ENCODE results near the gene PXDN.
"Not testable (repeated sequence)": the region's sequence is repeated elsewhere in the genome, so short reads cannot be mapped to it uniquely, and the experiment has no call there.

Gene PXDN

GRCh38 chr2:1623906-1624445 lies 120.3 kb downstream of the PXDN start:
- Histone ChIP-seq H3K36me3 (replicated peaks; ENCODE audit: insufficient read depth, low read length) (no peaks in the 10 kb centered on the region), H3K4me3 (ENCODE audit: low read length) (no peak overlapping the region), H3K9me3 (replicated peaks; ENCODE audit: insufficient read depth, low read length) (no peaks in the 10 kb centered on the region), H3K9ac (ENCODE audit: low read length) (no peak overlapping the region), H3K79me2 (ENCODE audit: low read length) (no peaks in the 10 kb centered on the region), H3K4me2 (ENCODE audit: low read depth, low read length) (no peak overlapping the region), H3F3A (ENCODE audit: insufficient read depth, low read length) (no peaks in the 10 kb centered on the region), H2AFZ (ENCODE audit: low read length) (no peak overlapping the region), H3K27ac (ENCODE audit: low read length) (no peak overlapping the region), H4K20me1 (ENCODE audit: insufficient read depth, low read length) (no peaks in the 10 kb centered on the region), H3K4me1 (ENCODE audit: low read length) (no peaks in the 10 kb centered on the region), H3K9me2 (replicated peaks; ENCODE audit: insufficient read depth, low read length) (no peaks in the 10 kb centered on the region), H3K27me3 (replicated peaks; ENCODE audit: insufficient read depth, low read length) (no peaks in the 10 kb centered on the region)
- no peak for DNase-seq
- TF ChIP-seq, protein P1, sequence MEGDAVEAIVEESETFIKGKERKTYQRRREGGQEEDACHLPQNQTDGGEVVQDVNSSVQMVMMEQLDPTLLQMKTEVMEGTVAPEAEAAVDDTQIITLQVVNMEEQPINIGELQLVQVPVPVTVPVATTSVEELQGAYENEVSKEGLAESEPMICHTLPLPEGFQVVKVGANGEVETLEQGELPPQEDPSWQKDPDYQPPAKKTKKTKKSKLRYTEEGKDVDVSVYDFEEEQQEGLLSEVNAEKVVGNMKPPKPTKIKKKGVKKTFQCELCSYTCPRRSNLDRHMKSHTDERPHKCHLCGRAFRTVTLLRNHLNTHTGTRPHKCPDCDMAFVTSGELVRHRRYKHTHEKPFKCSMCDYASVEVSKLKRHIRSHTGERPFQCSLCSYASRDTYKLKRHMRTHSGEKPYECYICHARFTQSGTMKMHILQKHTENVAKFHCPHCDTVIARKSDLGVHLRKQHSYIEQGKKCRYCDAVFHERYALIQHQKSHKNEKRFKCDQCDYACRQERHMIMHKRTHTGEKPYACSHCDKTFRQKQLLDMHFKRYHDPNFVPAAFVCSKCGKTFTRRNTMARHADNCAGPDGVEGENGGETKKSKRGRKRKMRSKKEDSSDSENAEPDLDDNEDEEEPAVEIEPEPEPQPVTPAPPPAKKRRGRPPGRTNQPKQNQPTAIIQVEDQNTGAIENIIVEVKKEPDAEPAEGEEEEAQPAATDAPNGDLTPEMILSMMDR (IDR thresholded peaks at IDR 0.05; ENCODE audit: low read length), result no peak
- TF ChIP-seq EZH2 (optimal IDR thresholded peaks at IDR 0.05; ENCODE audit: low read depth, low read length), result no peak
- TF ChIP-seq EZH2phosphoT487 (IDR thresholded peaks at IDR 0.05; ENCODE audit: low read length), result no peak

- no peaks in the 10 kb centered on the region for H3K27me3 ChIP-seq (replicated peaks; ENCODE audit: insufficient read depth, low read length)
- no peaks in the 10 kb centered on the region for H3K9me2 ChIP-seq (replicated peaks; ENCODE audit: insufficient read depth, low read length)
- H3K4me3 ChIP-seq (ENCODE audit: low read length), result no peak overlapping the region
- no peak for DNase-seq
- TF ChIP-seq, protein P1 (IDR thresholded peaks at IDR 0.05; ENCODE audit: low read length), result no peak
- TF ChIP-seq EZH2 (optimal IDR thresholded peaks at IDR 0.05; ENCODE audit: low read depth, low read length) (no peak), EZH2phosphoT487 (IDR thresholded peaks at IDR 0.05; ENCODE audit: low read length) (no peak)
- H3K4me2 ChIP-seq (ENCODE audit: low read depth, low read length), result no peak overlapping the region
- no peaks in the 10 kb centered on the region for H3K4me1 ChIP-seq (ENCODE audit: low read length)
- H3K36me3 ChIP-seq (replicated peaks; ENCODE audit: insufficient read depth, low read length), result no peaks in the 10 kb centered on the region
- no peak overlapping the region for H3K27ac ChIP-seq (ENCODE audit: low read length)
- H2AFZ ChIP-seq (ENCODE audit: low read length), result no peak overlapping the region
- no peaks in the 10 kb centered on the region for H3K79me2 ChIP-seq (ENCODE audit: low read length)
- no peak overlapping the region for H3K9ac ChIP-seq (ENCODE audit: low read length)
- no peaks in the 10 kb centered on the region for H3K9me3 ChIP-seq (replicated peaks; ENCODE audit: insufficient read depth, low read length)
- no peaks in the 10 kb centered on the region for H4K20me1 ChIP-seq (ENCODE audit: insufficient read depth, low read length)
- no peaks in the 10 kb centered on the region for H3F3A ChIP-seq (ENCODE audit: insufficient read depth, low read length)
Observed at GRCh38 chr2:1622521-1623200, 121.7 kb downstream of the PXDN start.

- H3K27ac ChIP-seq (ENCODE audit: low read length); H3K9me3 ChIP-seq (replicated peaks; ENCODE audit: insufficient read depth, low read length); H3K27me3 ChIP-seq (replicated peaks; ENCODE audit: insufficient read depth, low read length); H3K4me1 ChIP-seq (ENCODE audit: low read length); H2AFZ ChIP-seq (ENCODE audit: low read length); H4K20me1 ChIP-seq (ENCODE audit: insufficient read depth, low read length); H3K36me3 ChIP-seq (replicated peaks; ENCODE audit: insufficient read depth, low read length); H3K9ac ChIP-seq (ENCODE audit: low read length); H3K79me2 ChIP-seq (ENCODE audit: low read length); H3F3A ChIP-seq (ENCODE audit: insufficient read depth, low read length); H3K4me3 ChIP-seq (ENCODE audit: low read length); H3K9me2 ChIP-seq (replicated peaks; ENCODE audit: insufficient read depth, low read length); DNase-seq; H3K4me2 ChIP-seq (ENCODE audit: low read depth, low read length): not testable (repeated sequence)
Observed at GRCh38 chr2:1621976-1622375, 122.3 kb downstream of the PXDN start.

GRCh38 chr2:1621501-1621900 lies 122.8 kb downstream of the PXDN start:
- Histone ChIP-seq H3F3A (ENCODE audit: insufficient read depth, low read length) (no peaks in the 10 kb centered on the region), H3K79me2 (ENCODE audit: low read length) (no peaks in the 10 kb centered on the region), H3K9ac (ENCODE audit: low read length) (no peak overlapping the region), H3K27me3 (replicated peaks; ENCODE audit: insufficient read depth, low read length) (no peaks in the 10 kb centered on the region), H3K4me2 (ENCODE audit: low read depth, low read length) (no peak overlapping the region), H2AFZ (ENCODE audit: low read length) (no peak overlapping the region), H3K9me2 (replicated peaks; ENCODE audit: insufficient read depth, low read length) (no peaks in the 10 kb centered on the region), H3K4me1 (ENCODE audit: low read length) (no peaks in the 10 kb centered on the region), H3K36me3 (replicated peaks; ENCODE audit: insufficient read depth, low read length) (no peaks in the 10 kb centered on the region), H4K20me1 (ENCODE audit: insufficient read depth, low read length) (no peaks in the 10 kb centered on the region), H3K9me3 (replicated peaks; ENCODE audit: insufficient read depth, low read length) (no peaks in the 10 kb centered on the region), H3K4me3 (ENCODE audit: low read length) (no peak overlapping the region), H3K27ac (ENCODE audit: low read length) (no peak overlapping the region)
- DNase-seq, result no peak
- TF ChIP-seq, protein P1 (IDR thresholded peaks at IDR 0.05; ENCODE audit: low read length), result no peak
- TF ChIP-seq EZH2phosphoT487 (IDR thresholded peaks at IDR 0.05; ENCODE audit: low read length), result no peak
- no peak for TF ChIP-seq EZH2 (optimal IDR thresholded peaks at IDR 0.05; ENCODE audit: low read depth, low read length)

All from MM.1S (cell line).